Liver (tissue), 9 donors: ENCODE results near the gene PTPRS. TPM values are rescaled to one million over a fixed set of nuclear protein-coding genes. Genes with fewer than 3 reads are reported as not detected.

Source experiments
- DNase-seq: peaks from one replicate; pipeline ENCODE4 v3.0.0-alpha.2; 2017; ENCODE audit warnings: low spot score
- H3K27ac ChIP-seq, 2 donors: one replicate each; pipeline ENCODE4 v1.7.0; 2013; ENCODE audit warnings: inconsistent platforms in 2 of 2, low read length in 2 of 2, control low read depth in 1 of 2, low read depth in 1 of 2, mild to moderate bottlenecking in 1 of 2
- H3K27me3 ChIP-seq, 4 donors: one replicate each; pipeline versions ENCODE4 v1.6.1 to v1.7.0; 2013; ENCODE audit warnings: low read length in 3 of 4, inconsistent platforms in 1 of 4, mild to moderate bottlenecking in 1 of 4, moderate library complexity in 1 of 4; ENCODE audit not compliant: control insufficient read depth in 4 of 4, insufficient read depth in 4 of 4
- H3K36me3 ChIP-seq, 4 donors: one replicate each; pipeline versions ENCODE4 v1.6.1 to v1.7.0; 2013; ENCODE audit warnings: low read length in 3 of 4, mild to moderate bottlenecking in 3 of 4, low read depth in 1 of 4, moderate library complexity in 1 of 4; ENCODE audit not compliant: control insufficient read depth in 4 of 4, insufficient read depth in 3 of 4
- H3K4me1 ChIP-seq, 4 donors: one replicate each; pipeline versions ENCODE4 v1.6.1 to v1.7.0; 2013; ENCODE audit warnings: low read length in 3 of 4, mild to moderate bottlenecking in 3 of 4, moderate library complexity in 1 of 4; ENCODE audit not compliant: control insufficient read depth in 4 of 4, insufficient read depth in 4 of 4
- H3K4me3 ChIP-seq, 3 donors: one replicate each; pipeline versions ENCODE4 v1.6.1 to v1.7.0; 2013; ENCODE audit warnings: low read length in 3 of 3, control low read depth in 1 of 3, low read depth in 1 of 3, mild to moderate bottlenecking in 1 of 3
- H3K9ac ChIP-seq, 2 donors: one replicate each; pipeline ENCODE4 v1.7.0; 2013; ENCODE audit warnings: low read length in 2 of 2, mild to moderate bottlenecking in 2 of 2, moderate library complexity in 2 of 2, control low read depth in 1 of 2, low read depth in 1 of 2
- H3K9me3 ChIP-seq, 4 donors: one replicate each; pipeline versions ENCODE4 v1.6.1 to v1.7.0; 2013; ENCODE audit warnings: low read length in 3 of 4; ENCODE audit not compliant: control insufficient read depth in 4 of 4
- ATF3 ChIP-seq: IDR thresholded peaks from 2 replicates; pipeline ENCODE4 v1.6.1; 2016; ENCODE audit warnings: antibody characterized with exemption
- EGR1 ChIP-seq, 2 donors: IDR thresholded peaks; 2 replicates each; pipeline ENCODE4 v1.6.1; 2016 to 2018; ENCODE audit warnings: antibody characterized with exemption in 2 of 2, low read depth in 2 of 2
- FOXA1 ChIP-seq: IDR thresholded peaks from 2 replicates; pipeline ENCODE4 v1.6.1; 2016; ENCODE audit warnings: antibody characterized with exemption
- FOXA2 ChIP-seq: IDR thresholded peaks from 2 replicates; pipeline ENCODE4 v1.6.1; 2016; ENCODE audit warnings: antibody characterized with exemption
- GABPA ChIP-seq, 2 donors: IDR thresholded peaks in 1 of 2; conservative IDR thresholded peaks in 1 of 2; 2 replicates each; pipeline ENCODE4 v1.6.1; 2016; ENCODE audit warnings: antibody characterized with exemption in 2 of 2, mild to moderate bottlenecking in 1 of 2, moderate library complexity in 1 of 2
- HNF4A ChIP-seq, 2 donors: conservative IDR thresholded peaks; 2 replicates each; pipeline ENCODE4 v1.6.1; 2016; ENCODE audit warnings: antibody characterized with exemption in 2 of 2, mild to moderate bottlenecking in 2 of 2
- HNF4G ChIP-seq: IDR thresholded peaks from 2 replicates; pipeline ENCODE4 v1.6.1; 2016; ENCODE audit warnings: antibody characterized with exemption
- JUND ChIP-seq, 2 donors: IDR thresholded peaks; 2 replicates each; pipeline ENCODE4 v1.6.1; 2016; ENCODE audit warnings: antibody characterized with exemption in 2 of 2
- NR2F2 ChIP-seq: IDR thresholded peaks from 2 replicates; pipeline ENCODE4 v1.6.1; 2016; ENCODE audit warnings: antibody characterized with exemption
- RAD21 ChIP-seq, 2 donors: IDR thresholded peaks; 2 replicates each; pipeline ENCODE4 v1.6.1; 2016; ENCODE audit warnings: antibody characterized with exemption in 2 of 2, mild to moderate bottlenecking in 2 of 2
- RXRA ChIP-seq, 2 donors: IDR thresholded peaks; 2 replicates each; pipeline ENCODE4 v1.6.1; 2017 to 2018; ENCODE audit warnings: antibody characterized with exemption in 2 of 2, mild to moderate bottlenecking in 1 of 2
- SP1 ChIP-seq: IDR thresholded peaks from 2 replicates; pipeline ENCODE4 v1.6.1; 2018; ENCODE audit warnings: antibody characterized with exemption, mild to moderate bottlenecking
- YY1 ChIP-seq: IDR thresholded peaks from 2 replicates; pipeline ENCODE4 v1.6.1; 2016; ENCODE audit warnings: antibody characterized with exemption, mild to moderate bottlenecking
- WGBS: extraction: QIAGEN DNeasy Blood & Tissue Kit; methylation state at CpG from one replicate; pipeline ENCODE4 v1.1.7; 2013; 5-methylcytosine and 5-hydroxymethylcytosine counted together
- polyA plus RNA-seq, 2 donors: library from polyadenylated mRNA; stranded (reverse) in 1 of 2; unstranded in 1 of 2; fragments of 200-250 nt in 1 of 2; fragments of >200 nt in 1 of 2; fragmentation: Nextera tagmentation in 1 of 2; extraction: Ambion mirVana in 1 of 2; gene quantifications; one replicate each; pipeline versions ENCODE4 v1.2.1 to v1.2.3, GENCODE V29; 2013 to 2015
- total RNA-seq, 2 donors: library from RNA; depleted of rRNA; stranded (reverse); fragments of >200 nt; gene quantifications; one replicate each; pipeline ENCODE4 v1.2.3, GENCODE V29; 2014
- TF ChIP-seq, protein P1 (sequence below): IDR thresholded peaks from 2 replicates; pipeline ENCODE4 v1.6.1; 2016; ENCODE audit warnings: antibody characterized with exemption
- TF ChIP-seq, protein P2 (sequence below): IDR thresholded peaks from 2 replicates; pipeline ENCODE4 v1.6.1; 2016; ENCODE audit warnings: antibody characterized with exemption, mild to moderate bottlenecking
- donor health status: healthy.
- donor health status: healthy.
- donor health status: healthy.
- donor health status: healthy.
- donor health status: healthy.

PTPRS gene
- total and polyA plus RNA-seq, 4 donors, result 1.3 to 49.7 (median 20.2) TPM

DNA sequence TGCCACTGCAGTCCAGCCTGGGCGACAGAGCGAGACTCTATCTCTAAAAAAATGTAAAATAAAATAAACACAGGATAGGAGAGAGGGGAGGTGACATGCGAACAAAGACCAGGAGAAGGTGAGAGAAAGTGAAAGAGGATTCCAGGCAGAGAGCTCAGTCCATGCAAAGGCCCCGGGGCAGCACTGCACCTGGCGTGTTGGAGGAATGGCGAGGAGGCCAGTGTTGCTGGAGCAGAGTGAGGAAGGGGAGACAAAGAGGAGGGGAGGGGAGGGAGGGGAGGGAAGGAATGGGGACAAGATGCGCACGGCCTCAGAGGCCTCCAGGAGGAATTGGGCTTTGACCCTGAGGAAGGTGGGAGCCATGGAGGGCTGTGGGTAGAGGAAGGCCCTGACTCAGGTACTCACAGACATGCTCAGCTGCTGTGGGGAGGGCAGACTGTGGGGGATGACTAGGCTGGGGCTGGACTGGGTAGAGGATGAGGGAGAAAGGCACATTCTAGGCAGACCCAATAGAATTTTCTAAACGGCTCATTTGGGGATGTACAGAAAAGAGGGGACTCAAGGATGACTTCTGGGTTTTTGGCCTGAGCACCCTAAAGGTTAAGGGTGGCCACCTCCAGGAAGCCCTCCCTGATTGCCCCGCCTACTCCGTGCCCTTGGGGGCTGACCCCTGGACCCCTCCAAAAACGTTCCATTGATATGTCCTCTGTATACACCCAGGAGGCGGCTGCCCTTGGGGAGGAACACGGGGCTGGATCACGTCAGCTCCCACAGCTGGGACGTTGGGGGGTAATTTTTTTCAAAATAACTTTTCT lies 43.9 kb downstream of the PTPRS start (continued):
- no peak for TF ChIP-seq YY1
- no peak for TF ChIP-seq NR2F2
- TF ChIP-seq, protein P1, sequence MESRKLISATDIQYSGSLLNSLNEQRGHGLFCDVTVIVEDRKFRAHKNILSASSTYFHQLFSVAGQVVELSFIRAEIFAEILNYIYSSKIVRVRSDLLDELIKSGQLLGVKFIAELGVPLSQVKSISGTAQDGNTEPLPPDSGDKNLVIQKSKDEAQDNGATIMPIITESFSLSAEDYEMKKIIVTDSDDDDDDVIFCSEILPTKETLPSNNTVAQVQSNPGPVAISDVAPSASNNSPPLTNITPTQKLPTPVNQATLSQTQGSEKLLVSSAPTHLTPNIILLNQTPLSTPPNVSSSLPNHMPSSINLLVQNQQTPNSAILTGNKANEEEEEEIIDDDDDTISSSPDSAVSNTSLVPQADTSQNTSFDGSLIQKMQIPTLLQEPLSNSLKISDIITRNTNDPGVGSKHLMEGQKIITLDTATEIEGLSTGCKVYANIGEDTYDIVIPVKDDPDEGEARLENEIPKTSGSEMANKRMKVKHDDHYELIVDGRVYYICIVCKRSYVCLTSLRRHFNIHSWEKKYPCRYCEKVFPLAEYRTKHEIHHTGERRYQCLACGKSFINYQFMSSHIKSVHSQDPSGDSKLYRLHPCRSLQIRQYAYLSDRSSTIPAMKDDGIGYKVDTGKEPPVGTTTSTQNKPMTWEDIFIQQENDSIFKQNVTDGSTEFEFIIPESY, result no peak
- no peak for TF ChIP-seq HNF4A (conservative IDR thresholded peaks at IDR 0.05)
- TF ChIP-seq FOXA2, result no peak

GRCh38 chr19:5296021-5296420 lies 44.6 kb downstream of the PTPRS start:
- Histone ChIP-seq H3K9me3 (no peaks in the 10 kb centered on the region), H3K9ac (no peak overlapping the region), H3K27ac (no peak overlapping the region), H3K36me3 (no peaks in the 10 kb centered on the region), H3K4me3 (no peak overlapping the region), H3K4me1 (peaks cover 1 to 14% (median 8%) of the 10 kb centered on the region in 4 donors), H3K27me3 (no peaks in the 10 kb centered on the region)
- DNase-seq, result no peak
- TF ChIP-seq SP1, result no peak
- TF ChIP-seq GABPA (IDR thresholded peaks at IDR 0.05 in 1 of 2, conservative IDR thresholded peaks at IDR 0.05 in 1 of 2), result no peak
- no peak for TF ChIP-seq FOXA1
- TF ChIP-seq, protein P1, result no peak
- TF ChIP-seq JUND (IDR thresholded peaks at IDR 0.05), result no peak
- TF ChIP-seq HNF4G, result no peak
- TF ChIP-seq ATF3, result no peak
- no peak for TF ChIP-seq RAD21 (IDR thresholded peaks at IDR 0.05)
- no peak for TF ChIP-seq HNF4A (conservative IDR thresholded peaks at IDR 0.05)
- TF ChIP-seq, protein P2, sequence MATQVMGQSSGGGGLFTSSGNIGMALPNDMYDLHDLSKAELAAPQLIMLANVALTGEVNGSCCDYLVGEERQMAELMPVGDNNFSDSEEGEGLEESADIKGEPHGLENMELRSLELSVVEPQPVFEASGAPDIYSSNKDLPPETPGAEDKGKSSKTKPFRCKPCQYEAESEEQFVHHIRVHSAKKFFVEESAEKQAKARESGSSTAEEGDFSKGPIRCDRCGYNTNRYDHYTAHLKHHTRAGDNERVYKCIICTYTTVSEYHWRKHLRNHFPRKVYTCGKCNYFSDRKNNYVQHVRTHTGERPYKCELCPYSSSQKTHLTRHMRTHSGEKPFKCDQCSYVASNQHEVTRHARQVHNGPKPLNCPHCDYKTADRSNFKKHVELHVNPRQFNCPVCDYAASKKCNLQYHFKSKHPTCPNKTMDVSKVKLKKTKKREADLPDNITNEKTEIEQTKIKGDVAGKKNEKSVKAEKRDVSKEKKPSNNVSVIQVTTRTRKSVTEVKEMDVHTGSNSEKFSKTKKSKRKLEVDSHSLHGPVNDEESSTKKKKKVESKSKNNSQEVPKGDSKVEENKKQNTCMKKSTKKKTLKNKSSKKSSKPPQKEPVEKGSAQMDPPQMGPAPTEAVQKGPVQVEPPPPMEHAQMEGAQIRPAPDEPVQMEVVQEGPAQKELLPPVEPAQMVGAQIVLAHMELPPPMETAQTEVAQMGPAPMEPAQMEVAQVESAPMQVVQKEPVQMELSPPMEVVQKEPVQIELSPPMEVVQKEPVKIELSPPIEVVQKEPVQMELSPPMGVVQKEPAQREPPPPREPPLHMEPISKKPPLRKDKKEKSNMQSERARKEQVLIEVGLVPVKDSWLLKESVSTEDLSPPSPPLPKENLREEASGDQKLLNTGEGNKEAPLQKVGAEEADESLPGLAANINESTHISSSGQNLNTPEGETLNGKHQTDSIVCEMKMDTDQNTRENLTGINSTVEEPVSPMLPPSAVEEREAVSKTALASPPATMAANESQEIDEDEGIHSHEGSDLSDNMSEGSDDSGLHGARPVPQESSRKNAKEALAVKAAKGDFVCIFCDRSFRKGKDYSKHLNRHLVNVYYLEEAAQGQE, result no peak
- TF ChIP-seq YY1, result no peak
- TF ChIP-seq EGR1 (IDR thresholded peaks at IDR 0.05; ENCODE audit: low read depth in 2 of 2), result no peak
- TF ChIP-seq FOXA2, result no peak
- no peak for TF ChIP-seq RXRA (IDR thresholded peaks at IDR 0.05)
- TF ChIP-seq NR2F2, result no peak
- 92% methylated on average over 6 of the region's 6 CpGs for WGBS
